NCI-H187 treated with DMSO at 0.1 percent for 48 hours (cell line): ENCODE data around the gene SLC22A16.
A peak's percentile ranks its signal among the peaks of the same experiment; 100 is the strongest.

Experiments
- DNase-seq: peaks from one replicate; lab custom pipeline; 2025; lab: John Stamatoyannopoulos, UW

SLC22A16 gene

DNA sequence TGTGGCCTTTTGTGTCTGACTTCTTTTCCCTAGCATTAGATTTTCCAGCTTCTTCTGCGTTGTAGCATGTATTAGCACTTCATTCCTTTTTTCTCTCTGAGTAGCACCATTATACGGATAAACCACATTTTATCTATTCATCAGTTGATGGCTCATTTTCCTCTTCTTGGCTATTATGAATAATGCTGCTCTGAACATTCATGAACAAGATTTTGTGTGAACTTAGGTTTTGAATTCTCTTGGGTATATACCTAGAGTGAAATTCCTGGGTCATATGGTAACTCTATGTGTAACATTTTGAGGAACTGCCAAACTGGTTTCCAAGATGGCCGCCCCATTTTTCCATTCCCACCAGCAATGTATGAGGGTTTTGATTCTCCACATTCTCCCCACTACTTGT is 28.7 kb downstream of the SLC22A16 start:
- no peak for DNase-seq

- no peak for DNase-seq
Observed at GRCh38 chr6:110446405-110446804, 30.0 kb downstream of the SLC22A16 start.

DNA sequence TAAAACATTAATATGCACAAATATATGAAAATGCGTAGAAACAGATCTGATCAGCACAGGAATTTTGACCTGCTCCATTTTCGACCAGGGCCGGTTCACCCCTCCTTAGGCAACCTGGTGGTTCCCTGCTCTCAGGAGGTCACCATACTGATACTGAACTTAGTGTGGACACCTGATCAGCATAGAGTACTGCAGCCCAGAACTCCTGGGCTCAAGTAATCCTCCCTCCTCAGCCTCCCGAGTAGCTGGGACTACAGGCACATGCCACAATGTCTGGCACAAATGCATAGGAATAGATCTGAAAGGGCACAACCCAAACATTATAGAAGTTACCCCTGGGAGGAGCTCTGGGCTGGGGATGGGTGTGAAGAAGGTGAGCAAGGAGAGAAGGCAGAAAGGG is 36.4 kb downstream of the SLC22A16 start:
- DNase-seq = no peak

- DNase-seq = no peak
Observed at GRCh38 chr6:110439356-110439755, 37.1 kb downstream of the SLC22A16 start.

- no peak for DNase-seq
Observed at GRCh38 chr6:110434961-110435602, 41.3 kb downstream of the SLC22A16 start.

- DNase-seq = no peak
Observed at GRCh38 chr6:110432285-110432900, 44.0 kb downstream of the SLC22A16 start.

DNA sequence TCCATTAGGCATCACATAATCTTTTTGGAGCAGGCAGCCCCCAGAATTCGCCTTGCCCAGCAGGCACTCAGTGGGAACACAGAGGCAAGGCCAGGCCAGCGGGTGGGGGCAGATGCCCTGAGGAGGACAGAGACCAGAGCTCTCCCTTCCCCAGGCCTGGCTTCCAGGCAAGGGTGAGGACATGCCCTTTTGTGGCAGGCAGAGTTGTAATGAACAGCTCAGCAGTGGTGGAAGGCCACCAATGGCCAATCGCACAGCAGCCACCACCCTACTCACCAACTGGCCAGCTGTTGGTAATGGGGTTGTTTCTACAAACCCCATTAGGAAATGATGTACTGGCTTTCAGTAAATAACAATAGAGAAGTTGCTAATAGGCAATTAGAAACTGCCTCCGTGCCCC is 45.7 kb downstream of the SLC22A16 start:
- DNase-seq = no peak

DNA sequence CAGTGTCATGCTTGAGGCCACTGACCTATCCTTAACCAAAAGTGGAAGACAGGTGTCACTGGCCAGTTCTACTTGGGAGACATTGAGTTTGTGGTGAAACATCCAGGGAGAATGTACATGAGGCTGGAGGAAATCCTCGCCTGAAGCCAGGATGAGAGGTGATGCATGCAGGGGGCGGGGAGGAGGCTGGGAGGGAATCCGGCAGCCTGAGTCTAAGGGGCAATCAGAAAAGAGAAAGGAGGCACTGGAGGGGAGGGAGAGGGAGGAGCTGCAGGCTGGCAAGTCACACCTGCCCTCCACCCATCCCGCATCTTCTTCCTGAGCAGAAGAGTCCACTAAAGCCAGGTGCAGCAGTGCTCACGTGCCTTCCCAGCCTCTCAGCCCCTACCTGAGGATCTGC is 46.2 kb downstream of the SLC22A16 start:
- peak; percentile 70 for DNase-seq

- no peak for DNase-seq
Observed at GRCh38 chr6:110428153-110428552, 48.3 kb downstream of the SLC22A16 start.

GRCh38 chr6:110425816-110426215 is 50.6 kb downstream of the SLC22A16 start:
- DNase-seq = no peak

- DNase-seq = no peak
Observed at GRCh38 chr6:110422444-110422822, 54.0 kb downstream of the SLC22A16 start.

GRCh38 chr6:110421749-110422443 is 54.5 kb downstream of the SLC22A16 start:
- no peak for DNase-seq

DNA sequence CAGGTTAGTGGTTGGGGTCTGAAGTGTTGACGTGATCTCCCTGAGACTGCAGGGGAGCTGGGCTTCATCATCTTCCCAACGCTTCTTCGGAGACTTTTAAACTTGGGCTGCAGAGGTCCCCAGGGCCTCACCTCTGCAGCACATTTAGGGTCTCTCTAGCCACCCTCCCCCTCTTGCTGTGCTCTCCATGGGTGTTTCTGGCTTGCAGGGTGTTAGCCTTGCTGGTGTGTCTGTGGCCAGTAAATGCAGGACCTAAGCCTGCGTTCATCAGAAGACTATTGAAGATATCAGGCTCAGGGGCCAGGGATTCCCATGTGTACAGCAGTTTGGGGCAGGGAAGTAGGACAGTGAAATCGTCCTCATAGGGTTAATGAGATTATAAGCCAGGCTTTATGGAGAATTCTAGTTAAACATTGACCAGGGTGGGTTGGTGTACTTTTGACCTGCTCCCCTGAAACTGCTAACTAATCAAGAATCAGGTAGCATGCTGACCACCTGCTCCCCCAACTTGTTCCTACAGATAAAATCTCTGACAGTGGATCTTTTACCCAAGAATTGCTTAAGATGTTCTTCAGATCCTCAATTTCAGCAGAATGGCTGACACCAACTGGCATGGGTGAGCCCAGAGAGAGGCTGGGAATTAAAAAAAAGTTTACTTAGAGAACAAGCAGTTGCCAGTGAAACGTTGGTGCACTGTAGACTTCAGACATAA is 57.2 kb downstream of the SLC22A16 start:
- no peak for DNase-seq

DNA sequence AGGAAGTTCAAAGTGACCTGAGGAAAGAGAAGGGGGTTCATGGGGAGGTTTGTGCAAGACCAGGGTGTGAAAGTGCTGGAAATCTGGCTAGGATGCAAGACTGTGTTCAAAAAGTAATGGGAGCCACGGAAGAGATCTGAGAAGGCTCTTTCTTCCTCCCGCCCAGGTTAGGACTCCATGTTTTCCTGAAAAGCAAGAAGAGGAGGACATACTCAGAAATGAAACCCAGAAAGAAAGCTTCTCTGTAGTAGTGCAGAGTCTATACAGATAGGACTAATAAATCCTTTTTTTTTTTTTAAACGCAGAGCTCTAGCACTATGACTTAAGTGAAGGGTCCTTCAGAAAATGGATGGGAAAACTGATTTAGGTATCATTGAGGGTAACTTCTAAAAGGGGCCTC is 57.8 kb downstream of the SLC22A16 start:
- no peak for DNase-seq

DNA sequence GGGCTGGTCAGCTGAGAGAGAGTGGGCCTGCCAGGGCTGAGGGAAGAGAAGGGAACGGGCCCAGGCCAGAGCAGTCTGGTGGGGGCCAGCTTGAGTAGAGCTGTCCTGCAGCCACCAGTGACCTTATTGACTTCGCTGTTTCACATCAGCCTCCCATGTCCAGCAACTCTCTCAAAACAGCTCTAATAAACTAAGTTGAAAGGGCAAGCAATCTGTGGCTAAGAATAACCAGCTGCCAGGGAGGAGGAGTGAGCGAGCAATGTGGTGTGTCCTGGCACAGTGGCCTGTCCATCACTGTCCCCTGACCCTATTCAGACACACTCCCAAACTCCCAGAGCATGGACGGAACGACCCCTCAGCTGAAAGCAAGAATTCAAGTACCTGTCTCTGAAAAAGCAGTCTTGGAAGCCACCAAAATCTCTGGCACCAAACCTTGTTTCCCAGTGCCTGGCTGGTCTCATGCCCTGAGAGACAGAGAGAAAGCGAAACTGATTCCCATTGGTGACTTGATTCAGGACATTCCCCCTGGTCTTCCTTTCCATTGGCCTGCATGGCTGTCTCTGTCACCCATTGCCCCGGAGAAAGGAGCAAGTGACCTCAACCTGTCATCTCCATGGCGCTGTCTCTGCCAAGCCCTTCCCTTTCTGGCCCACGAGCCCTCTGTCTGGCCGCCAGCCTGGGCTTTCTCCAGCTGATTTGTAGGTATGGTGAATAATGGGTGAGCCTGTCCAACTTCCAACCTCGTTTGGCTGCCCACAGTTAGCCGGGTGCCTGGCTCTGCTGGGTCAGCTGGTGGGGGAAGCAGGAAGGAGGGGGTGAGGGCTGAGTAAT is 61.1 kb downstream of the SLC22A16 start, which contains the start of gene DDO:
Gene DDO (minus strand): TSS at position 490 of the 831 bp plus-strand sequence. CDS start 2,113 bp downstream, outside the sequence.
- DNase-seq = no peak

GRCh38 chr6:110414669-110415068 is 61.7 kb downstream of the SLC22A16 start:
- DNase-seq = no peak

- no peak for DNase-seq
Observed at GRCh38 chr6:110412360-110412759, 64.1 kb downstream of the SLC22A16 start.

- DNase-seq = no peak
Observed at GRCh38 chr6:110410511-110410910, 65.9 kb downstream of the SLC22A16 start.

- DNase-seq = no peak
Observed at GRCh38 chr6:110409794-110410193, 66.6 kb downstream of the SLC22A16 start.

GRCh38 chr6:110408901-110409300 is 67.5 kb downstream of the SLC22A16 start:
- DNase-seq = no peak

DNA sequence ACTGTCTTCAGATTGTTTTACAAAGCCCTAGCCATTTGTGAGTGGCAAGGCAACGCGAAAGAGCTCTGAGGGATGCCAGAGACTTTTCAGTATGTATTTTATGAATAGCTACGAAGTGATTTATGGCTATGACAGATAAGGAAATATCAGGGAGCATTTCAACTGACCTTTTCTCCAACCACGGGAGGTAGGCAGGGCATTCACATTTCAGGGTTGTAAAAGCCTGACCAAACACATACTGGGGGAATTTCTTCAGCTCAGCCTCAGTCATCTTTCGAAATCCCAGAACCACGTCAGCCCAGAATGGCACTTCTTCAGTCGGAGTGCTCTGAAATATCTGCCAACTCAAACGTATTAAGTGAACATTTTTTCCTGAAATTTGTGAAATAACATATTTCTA is 71.8 kb downstream of the SLC22A16 start:
- no peak for DNase-seq
